ENCODE measurements around the gene KLKB1.
"Not testable (repeated sequence)": the region's sequence is repeated elsewhere in the genome, so short reads cannot be mapped to it uniquely, and the experiment has no call there.

KLKB1 gene

DNA sequence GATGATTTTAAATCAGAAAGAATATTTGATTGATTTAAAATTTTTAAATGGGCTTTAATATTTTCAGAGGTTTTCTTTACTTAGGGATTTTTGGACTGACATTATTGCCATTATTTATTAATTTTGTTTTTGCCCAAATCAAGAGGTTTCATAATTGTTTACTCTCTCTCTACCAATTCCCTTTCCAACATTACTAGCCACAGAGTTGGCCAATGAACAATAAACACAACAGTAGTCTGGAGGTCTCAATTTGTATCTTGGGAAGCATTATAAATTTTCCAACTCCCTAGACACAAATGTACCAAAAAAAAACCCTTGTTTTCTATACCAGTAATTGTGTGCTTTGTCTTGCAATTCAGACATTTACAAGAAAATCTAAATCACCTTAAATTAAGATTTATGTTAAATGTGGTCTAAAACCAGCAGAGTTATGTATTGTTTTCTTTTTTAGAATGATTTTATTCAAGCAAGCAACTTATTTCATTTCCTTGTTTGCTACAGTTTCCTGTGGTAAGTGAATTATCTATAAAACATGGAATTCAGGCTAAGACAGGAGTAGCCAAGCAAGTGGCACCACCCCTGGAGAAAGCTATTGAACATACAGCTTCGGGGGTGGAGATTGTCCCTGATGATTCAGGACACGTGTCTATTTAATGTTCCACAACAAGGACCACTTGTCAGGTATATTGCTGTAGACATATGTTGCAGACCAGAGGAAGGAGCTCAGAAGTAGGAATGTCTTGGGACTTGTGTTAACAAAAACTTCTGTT, 622 bp downstream of the KLKB1 start:
- DNase-seq, result no peak

DNA sequence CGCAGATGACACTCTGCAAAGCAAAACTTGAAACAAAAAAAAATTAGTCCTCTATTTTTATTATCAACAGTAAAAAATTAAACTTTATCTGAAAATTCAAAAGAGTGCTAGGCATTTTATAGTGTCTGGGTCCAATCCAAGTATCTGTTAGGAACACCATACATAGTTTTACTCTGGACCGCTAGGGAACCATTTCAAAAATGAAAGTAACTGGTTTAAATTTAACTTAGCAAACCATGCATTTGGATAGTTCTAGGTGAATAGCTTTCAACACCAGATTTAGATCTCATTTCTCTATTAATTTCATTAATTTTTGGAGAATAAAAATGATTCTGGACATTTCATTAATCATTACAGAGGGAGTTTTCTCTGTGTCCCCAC, 1.2 kb downstream of the KLKB1 start:
- DNase-seq, result no peak

DNA sequence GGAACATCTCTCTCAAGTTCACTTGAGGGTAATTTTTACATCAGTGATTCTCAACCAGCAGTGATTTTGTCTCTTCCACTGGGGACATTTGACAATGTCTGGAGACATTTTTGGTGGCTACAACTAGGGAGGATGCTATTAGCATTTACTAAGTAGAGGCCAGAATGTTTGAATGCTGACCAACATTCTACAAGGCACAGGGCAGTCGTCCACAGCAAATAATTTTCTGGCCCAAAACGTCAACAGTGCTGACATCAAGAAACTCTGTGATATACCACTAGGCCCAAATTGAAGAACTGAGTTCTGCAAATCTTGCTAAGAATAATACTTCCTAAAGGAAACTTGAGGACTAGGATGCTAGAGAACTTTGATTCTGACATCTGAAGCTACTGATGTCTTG, 7.1 kb downstream of the KLKB1 start:
- DNase-seq, result no peak

DNA sequence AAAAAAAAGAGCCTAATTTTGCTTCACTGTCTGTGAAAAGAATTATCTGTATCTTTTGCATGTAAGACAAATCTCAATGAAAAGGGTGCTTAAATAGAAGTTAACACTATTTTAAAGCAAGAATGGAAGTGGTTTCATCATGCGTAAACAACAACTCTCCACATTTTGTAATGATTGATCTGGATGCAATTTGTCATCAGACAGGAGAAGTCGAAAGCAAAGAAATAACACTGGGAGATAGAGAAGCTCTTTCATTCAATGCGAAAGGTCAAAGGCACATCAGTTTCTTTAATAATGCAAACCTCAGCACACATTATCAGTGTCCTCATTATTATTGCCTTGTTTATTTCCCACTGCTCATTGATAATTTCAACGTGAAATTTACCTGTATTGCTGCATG, 8.8 kb downstream of the KLKB1 start:
- DNase-seq, result no peak

DNA sequence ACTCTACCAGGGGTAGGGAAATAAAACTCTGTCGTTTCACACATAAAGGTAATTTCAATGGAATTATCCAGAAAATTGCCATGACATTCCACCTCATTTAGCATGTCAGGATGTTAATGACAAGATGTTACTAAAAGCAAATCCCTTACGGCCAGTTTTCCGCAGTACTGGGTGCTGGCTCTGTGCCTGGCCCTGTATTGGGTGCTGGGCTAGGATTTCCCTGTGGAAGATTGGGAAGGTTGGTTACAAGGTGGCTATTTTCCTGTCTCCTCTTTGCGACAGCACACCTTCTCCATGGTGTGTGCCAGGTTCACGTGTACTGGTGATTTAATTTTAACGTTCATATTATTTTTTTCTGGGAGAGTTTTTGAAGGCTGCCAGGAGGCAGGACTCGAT, 13.1 kb downstream of the KLKB1 start:
- no peak for DNase-seq

DNA sequence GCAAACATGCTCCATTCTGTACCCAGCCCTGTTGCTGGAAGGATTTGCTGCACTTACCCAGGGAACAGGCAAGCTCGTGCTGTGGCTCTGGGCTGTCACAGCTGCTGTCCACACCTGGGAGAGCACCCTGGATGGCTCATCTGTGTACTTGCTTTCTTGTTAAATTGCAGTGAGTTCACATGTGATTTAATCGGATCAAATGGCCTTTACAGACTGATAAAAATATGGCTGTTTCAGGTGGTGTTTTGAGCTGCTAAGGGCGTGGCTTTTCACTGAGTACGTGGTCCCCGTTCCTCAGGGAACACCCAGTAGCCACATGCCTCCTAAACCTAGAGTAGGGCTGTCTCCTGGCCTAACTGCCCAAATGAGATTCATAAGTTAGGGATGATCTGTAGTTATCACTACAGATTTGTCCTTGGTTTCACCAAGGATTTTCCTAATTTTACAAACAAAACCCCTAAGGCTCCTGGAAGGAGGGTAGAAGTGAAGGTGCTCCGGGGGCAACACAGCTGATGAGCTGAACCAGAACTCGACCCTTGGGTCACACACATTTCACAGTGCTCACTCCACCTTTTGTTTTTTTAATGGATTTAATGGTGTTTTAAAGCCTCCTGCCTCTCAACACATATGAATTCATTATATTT, 13.7 kb downstream of the KLKB1 start:
- no peak for DNase-seq

DNA sequence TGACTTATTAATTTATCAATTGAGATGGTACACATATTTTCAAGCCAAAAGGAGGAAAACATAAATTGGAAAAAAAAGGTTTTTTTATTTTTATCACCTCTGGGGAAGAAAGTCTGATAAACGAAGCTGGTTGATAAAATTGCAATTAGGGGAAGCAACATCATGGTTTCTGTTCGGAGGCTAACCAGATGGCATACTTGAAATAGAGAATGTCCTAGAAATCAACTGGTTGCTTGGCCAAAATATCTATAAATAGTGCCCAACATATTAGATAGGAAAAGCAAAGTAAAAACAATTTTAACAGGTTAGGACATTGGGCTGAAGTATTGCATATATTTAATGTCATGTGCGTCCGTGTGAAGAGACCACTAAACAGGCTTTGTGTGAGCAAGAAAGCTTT, 14.3 kb downstream of the KLKB1 start:
- no peak for DNase-seq

DNA sequence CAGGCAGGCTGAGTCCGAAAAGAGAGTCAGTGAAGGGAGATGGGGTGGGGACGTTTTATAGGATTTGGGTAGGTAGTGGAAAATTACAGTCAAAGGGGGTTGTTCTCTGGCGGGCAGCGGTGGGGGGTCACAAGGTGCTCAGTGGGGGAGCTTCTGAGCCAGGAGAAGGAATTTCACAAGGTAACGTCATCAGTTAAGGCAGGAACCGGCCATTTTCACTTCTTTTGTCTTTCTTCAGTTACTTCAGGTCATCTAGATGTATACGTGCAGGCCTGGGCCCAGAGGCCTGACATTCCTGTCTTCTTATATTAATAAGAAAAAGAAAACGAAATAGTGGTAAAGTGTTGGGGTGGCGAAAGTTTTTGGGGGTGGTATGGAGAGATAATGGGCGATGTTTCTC, 14.7 kb downstream of the KLKB1 start:
- DNase-seq, result not testable (repeated sequence)

DNA sequence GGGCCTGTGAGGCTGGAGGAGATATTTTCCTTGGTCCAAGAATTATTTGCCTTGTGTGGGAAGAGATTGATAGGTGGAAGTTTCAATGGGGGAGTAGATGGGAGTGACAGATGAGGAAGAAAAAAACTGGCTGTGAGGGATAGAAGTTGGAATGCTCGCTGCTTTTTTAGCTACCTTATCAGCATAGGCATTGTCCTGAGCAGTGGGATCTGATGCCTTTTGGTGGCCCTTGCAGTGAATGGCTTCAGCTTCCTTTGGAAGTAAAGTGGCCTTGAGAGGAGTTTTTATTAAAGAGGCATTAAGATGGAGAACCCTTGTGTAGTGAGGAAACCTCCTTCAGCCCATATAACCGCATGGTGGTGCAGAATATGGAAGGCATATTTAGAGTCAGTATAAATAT, 16.0 kb downstream of the KLKB1 start:
- no peak for DNase-seq

DNA sequence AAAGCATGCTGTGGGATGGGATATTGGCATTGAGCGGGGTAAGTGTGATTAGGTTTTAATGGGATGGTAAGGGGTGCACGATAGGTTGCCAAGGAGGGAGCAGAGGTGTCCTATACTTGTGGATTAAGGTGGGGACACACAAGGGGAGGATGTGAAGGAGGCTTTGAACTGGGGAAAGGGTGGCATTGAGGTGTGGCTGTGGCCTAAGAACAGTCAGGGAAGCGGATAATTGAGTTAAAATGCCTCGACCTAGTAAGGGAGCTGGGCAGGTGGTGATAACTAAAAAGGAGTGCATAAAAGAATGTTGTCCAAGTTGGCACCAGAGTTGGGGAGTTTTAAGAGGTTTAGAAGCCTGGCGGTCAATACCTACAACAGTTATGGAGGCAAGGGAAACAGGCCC, 17.5 kb downstream of the KLKB1 start:
- no peak for DNase-seq

DNA sequence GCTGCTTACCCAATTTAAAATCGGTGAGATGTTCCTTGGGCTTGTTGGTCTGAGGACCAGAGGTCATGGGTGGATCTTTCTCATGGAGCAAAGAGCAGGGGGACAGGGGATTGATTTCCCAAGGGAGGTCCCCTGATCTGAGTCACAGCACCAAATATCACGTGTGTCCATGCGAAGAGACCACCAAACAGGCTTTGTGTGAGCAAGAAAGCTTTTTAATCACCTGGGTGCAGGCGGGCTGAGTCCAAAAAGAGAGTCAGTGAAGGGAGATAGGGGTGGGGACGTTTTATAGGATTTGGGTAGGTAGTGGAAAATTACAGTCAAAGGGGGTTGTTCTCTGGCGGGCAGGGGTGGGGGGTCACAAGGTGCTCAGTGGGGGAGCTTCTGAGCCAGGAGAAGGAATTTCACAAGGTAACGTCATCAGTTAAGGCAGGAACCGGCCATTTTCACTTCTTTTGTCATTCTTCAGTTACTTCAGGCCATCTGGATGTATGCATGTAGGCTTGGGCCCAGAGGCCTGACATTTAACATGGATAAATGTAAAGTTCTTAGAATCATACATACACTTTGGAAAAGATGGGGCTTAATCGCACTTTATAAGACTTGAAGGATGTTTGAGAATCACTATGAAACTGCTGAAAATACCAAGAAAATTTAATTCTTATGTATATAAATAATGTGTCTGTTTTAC, 19.9 kb downstream of the KLKB1 start:
- not testable (repeated sequence) for DNase-seq

DNA sequence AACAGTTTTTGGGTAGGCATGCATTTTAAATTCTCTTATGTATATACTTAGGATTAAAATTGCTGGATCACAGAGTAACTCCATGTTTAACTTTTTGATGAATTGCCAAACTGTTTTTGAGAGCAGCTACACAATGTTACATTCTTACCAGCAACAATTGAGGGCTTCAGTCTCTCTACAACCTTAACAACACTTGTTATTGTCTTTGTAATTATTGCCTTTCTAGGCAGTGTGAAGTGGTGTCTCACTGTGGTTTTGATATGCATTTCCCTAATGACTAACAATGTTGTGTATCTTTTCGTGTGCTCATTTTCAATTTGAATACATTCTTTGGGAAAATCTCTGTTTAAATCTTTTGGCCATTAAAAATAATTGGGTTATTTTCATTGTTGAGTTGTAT, 21.3 kb downstream of the KLKB1 start:
- no peak for DNase-seq

DNA sequence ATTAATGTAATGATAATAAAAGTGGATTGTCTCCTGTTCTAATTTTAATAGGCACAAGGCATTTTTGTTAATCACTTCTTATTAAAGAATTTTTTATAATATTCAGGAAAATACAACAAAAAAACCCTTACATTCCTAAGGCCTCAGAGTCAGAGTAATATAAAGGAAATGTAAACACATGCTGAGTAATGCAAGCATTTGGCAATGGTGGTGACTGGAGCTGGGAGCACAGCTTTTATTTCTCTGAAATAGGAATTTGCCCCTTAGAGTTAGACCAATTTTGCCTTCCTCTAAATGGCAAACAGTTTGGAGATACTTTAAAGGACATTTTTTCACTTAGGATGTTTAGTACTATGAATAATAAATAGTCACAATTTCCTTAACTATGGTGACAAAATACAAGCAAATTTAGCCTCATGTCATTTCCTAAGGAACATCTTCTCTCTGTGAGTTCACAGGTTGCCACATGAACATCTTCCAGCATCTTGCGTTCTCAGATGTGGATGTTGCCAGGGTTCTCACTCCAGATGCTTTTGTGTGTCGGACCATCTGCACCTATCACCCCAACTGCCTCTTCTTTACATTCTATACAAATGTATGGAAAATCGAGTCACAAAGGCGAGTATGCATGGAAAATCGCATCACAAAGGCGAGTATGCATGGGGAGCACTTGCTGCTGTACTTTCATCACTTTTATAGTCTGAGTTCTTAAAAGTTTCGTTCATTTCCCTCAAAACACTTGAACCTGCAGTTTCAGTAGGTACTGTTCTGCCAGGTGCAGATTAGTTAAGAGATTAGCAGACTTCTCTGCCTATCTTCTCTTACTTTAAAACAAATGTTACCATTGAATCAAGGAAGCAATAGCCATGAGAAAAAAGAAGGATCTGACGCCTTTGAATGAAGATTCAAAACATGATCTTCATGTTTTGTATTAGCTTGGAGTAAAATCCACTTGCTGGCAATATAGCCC, 22.8 kb downstream of the KLKB1 start:
- no peak for DNase-seq

DNA sequence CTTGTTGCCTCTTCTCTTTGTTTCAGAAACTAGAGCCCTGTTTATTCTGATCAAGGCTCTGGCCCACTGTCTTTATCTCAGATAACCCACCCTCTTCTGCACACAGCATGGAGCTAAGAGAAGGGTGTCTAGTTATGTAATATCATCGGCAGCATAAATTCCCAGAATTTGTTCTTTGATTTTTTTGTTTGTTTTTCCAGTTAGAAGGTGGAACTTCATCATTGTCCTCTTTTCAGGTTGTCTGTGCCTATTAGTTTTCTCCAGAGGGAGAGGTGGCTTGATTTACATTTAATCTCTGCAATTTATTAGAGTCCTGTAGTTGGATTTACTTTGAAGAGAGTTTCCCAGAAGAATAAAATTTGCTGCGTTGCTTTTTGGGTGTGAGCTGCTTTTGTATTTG, 23.5 kb downstream of the KLKB1 start:
- DNase-seq, result no peak

DNA sequence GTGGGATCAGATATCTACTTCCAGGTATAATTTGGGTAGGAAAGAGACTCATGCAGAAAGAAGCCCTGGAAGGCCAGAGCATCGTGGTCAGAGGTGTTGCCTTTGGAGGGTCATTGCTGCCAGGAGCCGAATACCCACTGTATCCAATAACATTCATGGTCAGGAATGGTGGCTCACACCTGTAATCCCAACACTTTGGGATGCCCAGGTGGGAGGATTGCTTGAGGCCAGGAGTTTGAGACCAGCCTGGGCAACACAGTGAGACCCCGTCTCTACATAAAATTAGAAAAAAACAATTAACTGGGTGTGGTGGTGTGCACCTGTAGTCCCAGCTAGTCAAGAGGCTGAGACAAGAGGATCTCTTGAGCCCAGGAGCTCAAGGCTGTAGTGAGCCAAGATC, 27.8 kb downstream of the KLKB1 start:
- no peak for DNase-seq

DNA sequence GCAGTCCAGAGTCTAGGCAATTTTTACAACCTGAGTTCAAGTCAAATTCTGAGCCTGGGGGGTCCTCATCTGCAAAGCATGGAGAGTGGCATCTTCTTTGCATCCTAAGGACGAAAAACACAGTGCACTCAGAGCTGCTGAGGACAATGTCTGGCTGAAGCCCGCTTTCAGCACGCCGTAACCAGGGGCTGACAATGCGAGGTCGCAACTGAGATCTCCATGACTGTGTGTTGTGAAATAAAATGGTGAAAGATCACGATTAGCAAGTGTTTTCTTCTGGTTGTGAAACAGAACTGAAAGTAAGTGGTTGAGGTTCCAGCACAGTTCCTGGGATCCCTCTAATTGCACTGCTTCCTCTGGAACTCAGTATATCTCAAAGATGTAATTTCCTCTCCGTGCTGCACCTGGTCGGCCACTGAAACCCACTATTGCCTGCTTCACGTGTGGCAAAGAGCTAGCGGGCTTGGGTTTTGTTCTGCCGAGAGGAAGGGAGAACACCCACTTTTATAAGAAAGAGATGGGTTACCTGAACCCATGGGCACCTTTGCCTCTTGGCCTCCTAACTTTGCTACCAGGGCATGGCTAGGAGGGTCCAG, 31.0 kb downstream of the KLKB1 start:
- no peak for DNase-seq

DNA sequence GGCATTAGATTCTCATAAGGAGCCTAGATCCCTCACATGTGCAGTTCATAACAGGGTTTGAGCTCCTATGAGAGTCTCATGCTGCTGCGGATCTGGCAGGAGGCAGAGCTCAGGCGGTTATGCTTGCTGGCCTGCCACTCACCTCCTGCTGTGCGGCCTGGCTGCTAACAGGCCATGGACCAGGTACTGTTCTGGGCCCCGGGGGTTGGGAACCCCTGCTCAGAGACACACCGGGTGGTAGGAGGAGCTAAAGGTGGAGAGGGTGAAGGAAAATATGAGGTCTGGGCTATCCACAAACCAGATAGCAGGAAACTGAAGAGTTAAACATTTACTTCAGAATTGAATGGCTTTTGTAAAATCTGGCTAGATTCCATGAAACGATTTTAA, 32.8 kb downstream of the KLKB1 start:
- no peak for DNase-seq

DNA sequence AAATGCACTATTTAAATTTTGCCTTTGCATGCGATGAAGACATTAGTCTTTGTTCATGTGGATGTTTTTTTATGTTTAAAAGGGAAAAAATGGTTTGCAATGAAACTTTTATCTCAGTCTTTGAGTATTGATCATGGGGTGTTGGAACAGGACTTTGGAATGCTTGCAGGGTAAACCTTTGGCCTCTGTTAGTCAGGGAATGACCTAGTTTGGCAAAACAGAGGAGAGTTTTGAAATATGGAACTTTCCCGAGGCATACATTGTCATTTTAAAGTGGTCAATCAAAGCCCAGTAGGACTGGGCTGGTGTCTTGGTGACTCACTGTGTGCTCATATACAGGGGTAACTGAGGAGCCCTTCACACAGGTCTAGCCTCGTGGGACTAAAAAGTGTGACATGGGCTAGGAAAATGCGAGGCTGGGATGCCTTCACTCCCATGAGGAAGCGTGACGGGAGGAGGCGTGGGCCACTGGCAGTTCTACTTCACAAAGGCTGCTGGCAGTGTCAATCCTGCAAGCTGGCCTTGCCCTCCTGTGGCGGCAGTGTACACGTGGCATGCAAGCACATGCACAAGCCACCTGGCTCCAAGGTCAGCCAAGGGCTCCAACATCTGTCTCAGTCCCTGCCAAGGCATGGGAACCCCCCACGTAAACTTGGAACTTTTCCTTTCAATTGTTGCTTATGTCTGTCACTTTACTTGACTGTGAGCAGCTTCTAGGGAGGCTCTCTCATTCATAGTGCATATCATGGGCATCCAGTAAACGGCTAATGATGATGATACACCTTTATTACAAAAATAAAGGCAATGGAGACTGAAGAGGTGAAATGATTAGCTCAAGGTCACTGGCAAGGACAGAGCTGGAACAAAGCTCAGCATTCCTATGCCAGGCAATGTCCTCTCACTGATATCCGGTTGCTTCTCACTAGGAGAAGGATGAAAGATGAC, 33.5 kb downstream of the KLKB1 start:
- DNase-seq, result no peak

DNA sequence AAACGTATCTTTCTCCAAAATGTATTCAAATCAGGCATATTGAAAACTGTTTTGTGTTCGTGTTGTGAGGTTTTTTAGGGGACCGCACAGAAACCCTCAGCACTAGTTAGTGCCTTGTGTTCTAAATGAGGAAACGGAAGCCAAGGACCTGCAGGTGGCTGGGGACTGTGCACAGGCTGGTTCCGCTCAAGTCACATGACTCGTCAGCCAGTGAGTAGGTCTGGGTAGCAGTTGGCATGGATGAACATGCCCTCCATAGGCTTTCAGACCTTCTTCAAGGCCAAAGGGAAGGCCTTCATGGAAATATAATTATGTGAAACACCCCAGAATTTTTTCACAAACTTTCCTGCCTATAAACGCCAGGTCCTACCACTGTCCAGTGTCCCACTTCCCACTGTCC, 37.4 kb downstream of the KLKB1 start:
- DNase-seq, result no peak

DNA sequence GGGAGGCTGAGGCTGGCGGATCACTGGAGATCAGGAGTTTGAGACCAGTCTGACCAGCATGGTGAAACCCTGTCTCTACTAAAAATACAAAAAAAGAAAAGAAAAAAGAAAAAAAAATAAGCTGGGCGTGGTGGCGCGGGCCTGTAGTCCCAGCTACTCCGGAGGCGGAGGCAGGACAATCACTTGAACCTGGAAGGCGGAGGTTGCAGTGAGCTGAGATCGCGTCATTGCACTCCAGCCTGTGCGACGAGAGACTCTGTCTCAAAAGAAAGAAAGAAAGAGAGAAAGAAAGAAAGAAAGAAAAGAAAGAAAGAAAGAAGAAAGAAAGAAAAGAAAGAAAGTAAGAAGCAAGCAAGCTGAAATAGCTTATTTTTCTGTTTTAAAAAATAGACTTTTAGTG, 37.9 kb downstream of the KLKB1 start:
- DNase-seq, result not testable (repeated sequence)

Measured in retina (tissue), 1 donor.